HG02623 (cell line): ENCODE data around the gene MAGI1.
"Not testable (repeated sequence)": the region's sequence is repeated elsewhere in the genome, so short reads cannot be mapped to it uniquely, and the experiment has no call there.

Experiments
- ATAC-seq: cut with Tn5 transposase; IDR thresholded peaks from one replicate; pipeline ENCODE4 v1.9.1; 2021; ENCODE audit warnings: moderate library complexity; ENCODE audit not compliant: unreplicated experiment

The MAGI1 gene

DNA sequence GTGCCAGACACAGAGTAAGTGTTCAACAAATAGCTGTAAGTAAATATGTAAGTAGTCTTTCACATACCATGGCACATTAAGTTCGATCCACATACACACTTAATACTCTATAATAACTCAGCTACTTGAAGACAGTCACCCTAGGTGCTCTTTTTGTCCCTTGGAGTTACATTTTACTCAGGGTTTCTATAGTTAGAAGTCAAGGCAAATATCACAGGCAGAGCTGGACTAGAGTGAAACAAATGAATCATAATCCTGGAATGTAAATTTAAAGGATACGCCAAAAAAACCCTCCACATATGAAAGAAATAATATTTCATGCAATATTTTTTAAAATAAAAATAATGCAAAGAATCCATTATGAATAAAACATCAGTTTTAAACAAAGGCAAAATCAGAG lies 461.8 kb downstream of the MAGI1 start:
- no peak for ATAC-seq

DNA sequence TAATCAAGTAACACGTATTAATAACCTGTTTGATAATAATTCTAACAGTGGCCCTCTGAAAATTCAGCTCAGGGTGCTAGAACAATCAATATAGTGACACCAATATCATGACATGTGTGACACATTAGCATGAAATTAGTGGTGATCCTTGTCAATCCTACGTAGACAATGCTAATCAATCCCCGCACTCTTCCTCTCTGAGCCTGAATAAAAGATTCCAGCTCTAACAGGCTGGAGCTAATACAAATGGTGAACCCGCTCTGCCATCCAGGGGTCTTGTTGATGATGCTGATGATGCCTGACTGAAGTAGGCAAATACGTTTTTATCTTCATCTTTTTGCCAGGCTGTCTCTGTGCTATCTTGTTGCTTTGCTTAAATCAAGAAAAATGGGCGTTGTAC lies 462.5 kb downstream of the MAGI1 start:
- ATAC-seq: no peak

DNA sequence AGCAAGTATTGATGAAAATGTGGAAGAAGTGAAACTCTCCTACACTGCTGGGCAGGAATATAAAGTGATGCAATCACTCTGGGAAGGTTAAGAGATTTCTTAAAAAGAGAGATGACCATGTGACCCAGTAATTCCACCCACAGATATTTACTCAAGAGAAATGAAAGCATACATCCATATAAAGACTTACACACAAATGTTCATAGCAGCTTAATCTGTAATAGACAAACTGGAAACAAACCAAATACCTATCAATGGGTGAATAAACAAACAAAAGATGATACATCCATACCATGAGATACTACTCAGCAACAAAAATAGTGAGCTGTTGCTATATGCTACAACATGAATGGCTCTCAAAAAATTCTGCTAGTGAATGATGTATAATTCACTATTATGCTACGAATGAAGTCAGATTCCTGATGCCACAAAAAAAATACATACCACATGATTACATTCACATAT lies 463.3 kb downstream of the MAGI1 start:
- ATAC-seq: no peak

DNA sequence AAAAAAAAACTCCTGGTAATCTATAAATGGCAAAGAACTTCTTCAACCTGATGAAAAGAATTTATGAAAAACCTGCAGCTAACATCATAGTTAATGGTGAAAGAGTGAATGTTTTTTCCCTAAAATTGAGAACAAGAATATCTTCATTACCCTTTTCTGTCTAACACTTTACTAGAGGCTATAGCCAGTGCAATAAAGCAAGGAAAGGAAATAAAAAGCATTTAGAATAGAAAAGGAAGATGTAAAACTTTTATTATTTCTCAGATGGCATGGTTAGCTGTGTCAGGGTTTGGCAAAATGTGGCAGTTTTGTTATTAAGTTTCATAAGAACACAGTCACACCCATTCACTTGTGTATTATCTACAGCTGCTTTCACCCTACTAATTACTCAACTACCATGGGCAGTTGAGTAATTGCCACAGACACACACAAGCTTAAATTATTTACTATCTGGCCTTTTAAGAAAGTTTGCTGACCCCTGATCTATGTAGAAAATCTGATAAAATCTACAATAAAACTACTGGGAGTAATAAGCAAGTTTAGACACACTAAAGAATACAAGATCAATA lies 465.1 kb downstream of the MAGI1 start:
- no peak for ATAC-seq

- ATAC-seq: no peak
These were observed 466.4 kb downstream of the MAGI1 start for GRCh38 chr3:65572175-65572777.

- no peak for ATAC-seq
These were observed 468.8 kb downstream of the MAGI1 start for GRCh38 chr3:65569845-65570405.

GRCh38 chr3:65569129-65569528 lies 469.6 kb downstream of the MAGI1 start:
- ATAC-seq: no peak

DNA sequence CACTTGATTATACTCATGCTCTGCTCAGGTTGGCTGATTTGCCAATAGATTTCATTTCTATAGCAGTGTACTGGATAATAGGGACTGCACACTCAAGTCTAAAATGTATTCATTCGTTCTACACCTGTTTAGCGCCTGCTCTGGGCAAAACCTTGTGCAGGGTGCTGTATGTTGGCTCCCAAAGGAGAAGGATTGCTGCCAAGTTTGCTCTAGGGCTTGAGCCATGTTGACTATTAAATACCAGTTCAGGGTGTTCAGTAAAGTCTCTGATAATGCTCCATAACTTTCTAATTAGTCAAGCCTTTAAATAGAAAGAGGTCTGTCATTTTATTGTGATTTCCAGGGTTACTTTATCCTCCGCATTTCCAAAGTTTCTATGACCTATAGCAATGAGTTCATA lies 470.2 kb downstream of the MAGI1 start:
- ATAC-seq: no peak

GRCh38 chr3:65565744-65566143 lies 473.0 kb downstream of the MAGI1 start:
- ATAC-seq: not testable (repeated sequence)

GRCh38 chr3:65564483-65564882 lies 474.2 kb downstream of the MAGI1 start:
- ATAC-seq: no peak

DNA sequence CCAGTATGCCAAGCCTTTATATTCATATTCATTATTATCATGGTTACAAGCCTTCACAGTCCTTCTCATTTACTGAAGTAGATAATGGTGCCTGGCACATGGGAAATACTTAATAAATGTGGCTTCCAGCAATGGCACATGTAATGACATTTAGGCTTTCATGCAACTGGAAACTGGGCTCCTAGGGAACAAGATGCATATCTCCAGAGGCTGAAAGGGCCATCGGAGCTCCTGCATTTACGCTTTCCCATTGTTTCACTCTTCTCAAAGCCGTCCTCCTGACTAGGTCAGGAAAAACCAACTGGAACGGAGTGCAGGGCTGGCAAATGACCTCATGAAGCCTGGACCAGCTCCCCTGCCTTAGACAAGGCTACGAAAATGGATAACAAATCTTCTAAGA lies 474.9 kb downstream of the MAGI1 start:
- ATAC-seq: no peak

GRCh38 chr3:65562447-65562846 lies 476.3 kb downstream of the MAGI1 start:
- no peak for ATAC-seq

- no peak for ATAC-seq
These were observed 477.1 kb downstream of the MAGI1 start for GRCh38 chr3:65561617-65562016.

DNA sequence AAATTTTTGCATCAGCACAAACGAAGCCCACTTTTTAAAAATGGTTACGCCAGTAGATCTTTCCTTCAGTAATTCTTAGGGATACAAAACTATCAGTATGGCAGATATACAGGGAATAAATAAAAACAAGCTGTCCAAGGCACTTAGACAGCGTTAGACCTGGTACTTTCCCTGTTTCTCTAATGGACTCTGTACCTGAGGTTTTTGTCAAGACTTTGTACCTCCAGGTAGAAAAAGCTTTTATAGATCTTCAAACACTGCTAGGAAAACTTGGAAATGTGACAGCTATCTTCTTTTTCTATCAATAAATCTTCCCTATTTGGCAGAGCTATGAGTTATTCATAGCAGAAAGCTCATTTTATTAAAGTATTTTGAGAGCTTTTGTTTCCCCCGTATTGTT lies 477.8 kb downstream of the MAGI1 start:
- no peak for ATAC-seq

DNA sequence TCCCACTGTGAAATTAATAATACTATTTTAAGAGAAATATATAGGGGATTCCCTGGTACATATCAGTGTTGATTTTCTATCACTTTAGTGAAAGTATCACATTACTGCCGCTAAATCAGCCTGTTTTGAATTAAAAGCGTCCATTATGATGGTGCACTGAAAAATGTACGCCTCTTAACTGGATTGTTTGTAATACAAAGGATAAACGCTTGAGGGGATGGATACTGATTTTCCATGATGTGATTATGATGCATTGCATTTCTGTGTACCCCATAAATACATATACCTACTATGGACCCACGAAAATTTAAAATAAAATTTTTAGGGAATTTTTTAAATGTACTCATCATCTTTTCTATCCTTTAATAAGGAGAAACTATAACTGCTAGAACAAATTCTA lies 478.6 kb downstream of the MAGI1 start:
- ATAC-seq: no peak

DNA sequence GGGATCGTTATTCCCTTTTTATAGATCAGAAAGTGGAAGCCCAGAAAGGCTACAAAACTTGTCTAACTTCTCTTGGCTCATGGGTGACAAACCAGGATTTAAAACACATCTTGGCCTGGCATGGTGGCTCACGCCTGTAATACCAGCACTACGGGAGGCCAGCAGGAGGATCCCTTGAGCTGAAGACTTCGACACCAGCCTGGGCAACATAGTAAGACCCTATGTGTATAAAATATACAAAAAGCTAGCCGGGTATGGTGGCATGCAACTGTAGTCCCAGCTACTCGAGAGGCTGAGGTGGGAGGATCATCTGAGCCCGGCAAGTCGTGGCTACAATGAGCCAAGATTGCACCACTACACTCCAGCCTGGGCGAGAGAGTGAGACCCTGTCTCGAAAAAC lies 479.1 kb downstream of the MAGI1 start:
- ATAC-seq: no peak

- ATAC-seq: no peak
These were observed 479.9 kb downstream of the MAGI1 start for GRCh38 chr3:65558826-65559225.

DNA sequence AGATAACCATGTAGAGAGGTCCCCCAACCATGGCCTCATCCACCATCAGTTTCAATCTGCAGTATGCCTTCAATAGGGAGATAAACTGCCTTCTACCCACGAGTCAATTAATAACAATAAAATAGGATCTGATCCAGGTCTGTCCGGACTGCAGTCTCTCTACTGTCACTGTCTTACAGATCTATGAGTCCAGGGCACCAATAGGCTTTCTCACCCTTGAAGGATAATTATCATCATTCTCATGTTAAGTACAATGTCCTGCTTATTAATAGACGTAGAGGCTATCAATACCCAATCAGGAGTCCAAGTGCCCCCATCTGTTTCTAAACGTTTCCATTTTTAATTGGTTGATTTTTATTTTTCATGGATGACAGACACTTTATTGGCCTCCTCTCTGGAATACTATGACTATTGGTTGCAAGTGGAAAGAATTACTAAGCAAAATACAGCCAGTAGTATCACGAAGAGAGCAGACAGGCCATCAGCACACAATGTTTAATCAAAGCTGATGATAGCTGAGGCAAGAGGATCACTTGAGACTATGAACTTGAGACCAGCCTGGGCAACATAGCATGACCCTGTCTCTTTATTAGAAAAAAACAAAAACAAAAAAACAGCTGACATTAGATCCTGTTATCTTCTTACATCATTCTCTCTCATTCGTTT lies 480.7 kb downstream of the MAGI1 start:
- no peak for ATAC-seq

DNA sequence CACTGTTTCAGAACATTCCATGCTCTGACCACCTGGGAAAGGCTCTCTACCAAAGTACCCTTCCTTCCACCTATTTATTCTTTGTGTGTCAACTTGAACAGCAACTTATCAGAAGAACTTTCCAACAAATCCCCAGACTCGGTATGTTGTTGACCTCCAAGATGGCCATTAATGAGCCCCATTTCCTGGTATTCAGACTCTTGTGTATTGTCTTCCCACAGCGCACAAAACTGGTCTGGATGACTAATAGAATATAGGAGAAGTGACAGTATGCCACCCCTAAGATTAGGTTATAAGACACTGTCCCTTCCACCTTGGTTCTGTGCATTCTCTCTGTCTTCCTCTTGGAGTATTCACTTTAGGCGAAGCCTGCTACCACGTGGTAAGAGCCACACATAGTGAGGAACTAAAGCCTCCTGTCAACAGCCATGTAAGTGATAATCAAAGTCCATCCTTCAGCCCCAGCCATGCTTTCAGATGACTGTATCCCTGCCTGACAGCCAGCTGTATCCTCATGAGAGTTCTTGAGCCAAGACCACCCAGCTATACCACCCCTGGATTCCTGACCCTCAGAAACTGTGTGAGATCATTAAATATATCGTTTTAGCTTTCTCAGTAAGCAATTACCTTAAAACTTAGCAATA lies 481.7 kb downstream of the MAGI1 start:
- ATAC-seq: no peak

DNA sequence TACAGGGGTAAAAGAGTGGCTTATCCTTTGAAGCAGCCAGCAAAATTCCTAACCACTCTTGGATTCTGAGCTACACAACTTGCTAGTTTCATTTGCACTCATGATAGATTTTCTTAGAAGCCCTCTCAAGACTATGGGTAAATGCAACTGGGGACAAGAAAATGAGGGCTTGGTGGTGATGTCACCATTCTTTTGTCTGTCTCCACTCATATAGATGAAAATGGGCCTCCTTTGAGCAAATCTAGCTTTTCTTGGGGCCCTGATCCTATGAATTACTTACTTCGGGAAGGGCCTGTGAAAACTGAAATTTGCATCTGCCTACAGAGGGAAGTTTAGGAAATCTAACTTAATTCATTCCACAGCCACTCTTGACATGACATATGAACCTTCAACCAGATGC lies 486.3 kb downstream of the MAGI1 start:
- ATAC-seq: no peak

DNA sequence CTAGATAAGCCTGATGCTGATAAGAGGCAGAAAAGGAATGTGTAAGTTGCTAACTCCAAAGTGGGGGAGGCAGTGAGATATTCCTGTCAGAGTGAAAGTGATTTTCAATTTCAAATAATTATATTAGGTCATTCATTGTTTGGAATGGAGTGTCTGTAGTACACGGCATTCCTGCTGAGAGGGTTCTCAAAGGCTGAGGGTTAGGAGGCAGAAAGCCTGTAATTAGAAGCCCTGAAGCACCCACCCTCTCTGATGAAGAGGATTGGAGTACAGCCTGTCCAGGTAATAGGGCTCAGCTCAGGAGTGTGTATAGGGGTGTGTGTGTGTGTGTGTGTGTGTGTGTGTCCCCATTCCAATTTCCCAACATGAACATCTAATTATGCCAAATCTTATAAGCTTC lies 486.8 kb downstream of the MAGI1 start:
- no peak for ATAC-seq

DNA sequence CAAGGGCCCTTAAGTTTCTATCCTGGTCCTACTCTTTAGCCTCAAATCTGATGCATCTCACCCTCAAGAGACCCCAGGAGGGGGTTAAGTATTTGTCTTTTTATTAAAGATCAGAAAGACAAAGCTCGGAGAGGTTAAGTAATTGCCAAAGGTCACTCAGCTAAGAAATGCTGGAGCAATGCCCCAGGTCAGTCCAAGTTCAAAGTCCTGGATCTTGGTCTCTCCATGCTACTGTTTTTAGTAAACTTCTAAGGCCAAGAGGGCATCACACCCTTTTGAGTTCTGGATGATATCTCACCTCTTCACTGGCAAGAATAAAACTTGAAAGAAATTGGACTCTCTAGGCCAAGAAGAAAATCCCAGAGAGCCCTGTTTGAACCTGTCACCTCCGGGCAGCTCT lies 488.6 kb downstream of the MAGI1 start:
- no peak for ATAC-seq
